ENCODE data around the gene ASGR1. TPM values are rescaled to one million over a fixed set of nuclear protein-coding genes. Genes with fewer than 3 reads are reported as not detected.

The ASGR1 gene
- total RNA-seq, 1 experiment from 2014 or later: 6.1 TPM

DNA sequence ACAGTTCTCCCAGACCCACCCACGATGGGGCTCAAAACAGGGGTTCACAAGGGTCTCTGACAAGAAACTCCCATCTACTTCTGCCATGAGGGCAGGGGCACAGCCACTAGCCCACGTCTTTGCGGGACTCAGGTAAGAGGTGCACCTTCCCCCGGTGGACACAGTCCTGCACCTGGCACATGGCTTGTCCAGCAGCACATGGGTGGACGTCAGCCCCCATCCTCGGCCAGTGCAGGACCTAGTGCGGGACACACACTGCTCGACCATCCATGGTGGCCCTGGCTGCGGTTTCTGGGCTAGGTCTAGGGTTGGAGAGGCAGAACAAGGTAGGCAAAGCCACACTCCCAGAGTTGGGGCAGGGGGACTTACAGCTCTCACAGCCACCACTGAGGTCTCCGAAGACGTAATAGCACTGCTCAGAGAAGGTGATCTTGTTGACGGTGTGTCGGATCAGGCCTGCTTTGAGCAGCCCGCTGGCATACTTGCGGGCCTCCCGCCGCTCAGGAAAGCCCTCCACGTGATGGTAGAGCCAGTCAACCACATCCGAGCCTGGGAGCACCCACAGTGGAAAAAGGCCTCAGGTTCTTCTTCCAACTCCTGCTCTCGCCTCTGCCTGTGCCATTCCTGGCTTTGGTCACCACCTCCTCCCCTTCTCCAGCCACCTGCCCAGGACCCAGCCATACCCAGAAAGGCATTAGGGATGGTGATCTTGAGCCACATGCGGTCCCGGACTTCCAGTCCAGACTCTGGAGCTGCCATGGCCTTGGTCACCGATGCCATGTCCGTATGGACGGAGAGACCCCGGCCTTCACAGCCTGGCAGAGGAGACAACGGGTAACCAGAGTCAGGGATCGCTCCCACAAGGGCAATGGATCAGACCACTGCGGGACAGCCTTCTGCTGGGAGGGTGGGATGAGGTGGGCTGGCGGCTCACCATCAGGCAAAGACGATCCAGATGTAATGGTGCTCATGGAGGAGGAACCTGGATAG is 47.8 kb upstream of the ASGR1 start:
- CTCF ChIA-PET: no interaction called here
- Histone ChIP-seq H3K27ac (ENCODE audit: low read depth, low read length, poor library complexity, severe bottlenecking) (no peak overlapping the region), H3K9me3 (ENCODE audit: low read depth, low read length, poor library complexity, severe bottlenecking) (no peaks in the 10 kb centered on the region), H3K36me3 (ENCODE audit: insufficient read depth, low read length, poor library complexity, severe bottlenecking) (peaks cover 89% of the 10 kb centered on the region), H3K27me3 (replicated peaks; ENCODE audit: insufficient read depth, low read depth, low read length, poor library complexity) (no peaks in the 10 kb centered on the region), H3K4me1 (ENCODE audit: insufficient read depth, low read length, poor library complexity, severe bottlenecking) (peaks cover 3% of the 10 kb centered on the region), H3K4me3 (ENCODE audit: low read depth, low read length, poor library complexity, severe bottlenecking) (no peak overlapping the region)
- TF ChIP-seq EZH2 (IDR thresholded peaks at IDR 0.05; ENCODE audit: borderline replicate concordance, low read depth, low read length, poor library complexity, severe bottlenecking): no peak
- TF ChIP-seq, protein P1, sequence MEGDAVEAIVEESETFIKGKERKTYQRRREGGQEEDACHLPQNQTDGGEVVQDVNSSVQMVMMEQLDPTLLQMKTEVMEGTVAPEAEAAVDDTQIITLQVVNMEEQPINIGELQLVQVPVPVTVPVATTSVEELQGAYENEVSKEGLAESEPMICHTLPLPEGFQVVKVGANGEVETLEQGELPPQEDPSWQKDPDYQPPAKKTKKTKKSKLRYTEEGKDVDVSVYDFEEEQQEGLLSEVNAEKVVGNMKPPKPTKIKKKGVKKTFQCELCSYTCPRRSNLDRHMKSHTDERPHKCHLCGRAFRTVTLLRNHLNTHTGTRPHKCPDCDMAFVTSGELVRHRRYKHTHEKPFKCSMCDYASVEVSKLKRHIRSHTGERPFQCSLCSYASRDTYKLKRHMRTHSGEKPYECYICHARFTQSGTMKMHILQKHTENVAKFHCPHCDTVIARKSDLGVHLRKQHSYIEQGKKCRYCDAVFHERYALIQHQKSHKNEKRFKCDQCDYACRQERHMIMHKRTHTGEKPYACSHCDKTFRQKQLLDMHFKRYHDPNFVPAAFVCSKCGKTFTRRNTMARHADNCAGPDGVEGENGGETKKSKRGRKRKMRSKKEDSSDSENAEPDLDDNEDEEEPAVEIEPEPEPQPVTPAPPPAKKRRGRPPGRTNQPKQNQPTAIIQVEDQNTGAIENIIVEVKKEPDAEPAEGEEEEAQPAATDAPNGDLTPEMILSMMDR (conservative IDR thresholded peaks at IDR 0.05; ENCODE audit: low read depth, low read length): no peak
- BruUV-seq (replicated peaks): no TSS peak
- intact Hi-C loops (cut with micrococcal nuclease; ENCODE audit: unreplicated experiment): no loop called here
- DNase-seq (ENCODE audit: low spot score): no peak
- POLR2A ChIA-PET (ENCODE audit: low non-redundant PET): no interaction called here

DNA sequence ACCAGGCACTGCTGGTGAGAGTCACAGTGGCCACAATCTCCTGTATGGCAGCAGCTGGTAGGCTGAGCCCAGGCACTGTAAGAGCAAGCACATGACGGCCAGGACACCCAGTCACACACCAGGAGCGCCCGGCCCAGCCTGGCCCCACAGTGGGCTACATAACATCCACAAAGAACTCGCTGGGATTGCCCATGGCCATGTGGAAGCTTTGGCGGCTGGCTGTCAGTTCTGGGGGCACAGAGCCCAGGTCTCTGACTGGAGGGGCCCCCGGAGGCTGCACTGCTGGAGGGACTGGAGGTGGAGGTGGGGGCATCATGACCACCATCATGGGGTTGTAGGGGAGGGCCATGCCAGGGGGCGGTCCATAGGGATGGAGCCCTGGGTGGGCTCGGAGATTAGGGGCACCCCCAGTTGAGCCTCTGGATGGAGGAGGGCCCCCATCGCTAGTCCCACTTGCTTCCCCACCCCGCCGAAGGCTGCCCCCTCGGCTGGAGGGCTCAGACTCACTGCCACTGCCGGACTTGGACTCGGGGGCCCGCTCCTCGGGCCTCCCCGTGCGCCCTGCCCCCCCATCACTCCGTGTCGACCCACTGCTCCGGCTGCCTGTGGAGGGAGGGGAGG is 46.7 kb upstream of the ASGR1 start:
- Histone ChIP-seq H3K4me1 (ENCODE audit: insufficient read depth, low read length, poor library complexity, severe bottlenecking) (peaks cover 5% of the 10 kb centered on the region), H3K27me3 (replicated peaks; ENCODE audit: insufficient read depth, low read depth, low read length, poor library complexity) (no peaks in the 10 kb centered on the region), H3K36me3 (ENCODE audit: insufficient read depth, low read length, poor library complexity, severe bottlenecking) (peaks cover 98% of the 10 kb centered on the region), H3K27ac (ENCODE audit: low read depth, low read length, poor library complexity, severe bottlenecking) (no peak overlapping the region), H3K9me3 (ENCODE audit: low read depth, low read length, poor library complexity, severe bottlenecking) (no peaks in the 10 kb centered on the region), H3K4me3 (ENCODE audit: low read depth, low read length, poor library complexity, severe bottlenecking) (no peak overlapping the region)
- ChIA-PET CTCF (no interaction called here), POLR2A (ENCODE audit: low non-redundant PET) (no interaction called here)
- no peak for DNase-seq (ENCODE audit: low spot score)
- TF ChIP-seq, protein P1 (conservative IDR thresholded peaks at IDR 0.05; ENCODE audit: low read depth, low read length): no peak
- no peak for TF ChIP-seq EZH2 (IDR thresholded peaks at IDR 0.05; ENCODE audit: borderline replicate concordance, low read depth, low read length, poor library complexity, severe bottlenecking)
- intact Hi-C loops (cut with micrococcal nuclease; ENCODE audit: unreplicated experiment): no loop called here
- no TSS peak for BruUV-seq (replicated peaks)

DNA sequence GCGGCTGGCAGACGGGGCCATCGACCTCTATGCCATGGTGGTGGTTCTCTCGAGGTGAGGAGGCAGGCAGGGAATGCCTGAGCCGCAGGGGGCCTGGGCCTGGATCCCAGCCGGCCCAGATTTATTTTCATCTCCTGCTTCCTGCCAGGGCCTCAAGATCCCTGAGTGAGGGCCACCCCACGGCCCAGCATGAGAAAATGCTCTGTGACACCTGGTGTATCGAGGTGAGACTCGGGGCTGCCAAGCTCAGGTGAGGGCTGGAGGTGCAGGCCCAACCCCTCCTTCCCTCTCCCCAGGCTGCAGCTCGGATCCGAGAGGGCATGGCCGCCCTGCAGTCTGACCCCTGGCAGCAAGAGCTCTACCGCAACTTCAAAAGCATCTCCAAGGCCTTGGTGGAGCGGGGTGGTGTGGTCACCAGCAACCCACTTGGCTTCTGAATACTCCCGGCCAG is 45.5 kb upstream of the ASGR1 start:
- ChIA-PET POLR2A (ENCODE audit: low non-redundant PET) (interaction anchor here (0.6 kb wide), 1 partner anchor 8 kb away, joined by 3 read pairs; no protein-coding TSS in a partner anchor), CTCF (no interaction called here)
- Histone ChIP-seq H3K27me3 (replicated peaks; ENCODE audit: insufficient read depth, low read depth, low read length, poor library complexity) (no peaks in the 10 kb centered on the region), H3K4me3 (ENCODE audit: low read depth, low read length, poor library complexity, severe bottlenecking) (no peak overlapping the region), H3K4me1 (ENCODE audit: insufficient read depth, low read length, poor library complexity, severe bottlenecking) (peaks cover 5% of the 10 kb centered on the region), H3K27ac (ENCODE audit: low read depth, low read length, poor library complexity, severe bottlenecking) (no peak overlapping the region), H3K9me3 (ENCODE audit: low read depth, low read length, poor library complexity, severe bottlenecking) (no peaks in the 10 kb centered on the region), H3K36me3 (ENCODE audit: insufficient read depth, low read length, poor library complexity, severe bottlenecking) (peaks cover 87% of the 10 kb centered on the region)
- no peak for DNase-seq (ENCODE audit: low spot score)
- BruUV-seq (replicated peaks): TSS peak; percentile 34
- intact Hi-C loops (cut with micrococcal nuclease; ENCODE audit: unreplicated experiment): no loop called here
- no peak for TF ChIP-seq EZH2 (IDR thresholded peaks at IDR 0.05; ENCODE audit: borderline replicate concordance, low read depth, low read length, poor library complexity, severe bottlenecking)
- TF ChIP-seq, protein P1 (conservative IDR thresholded peaks at IDR 0.05; ENCODE audit: low read depth, low read length): no peak

All from A673 (cell line).